Mucosa of stomach (tissue), 1 donor: ENCODE results near the gene FAM216A.

Experiments
- H3K27me3 ChIP-seq: one replicate; pipeline ENCODE4 v1.7.0; 2013; ENCODE audit warnings: mild to moderate bottlenecking, low read length; ENCODE audit not compliant: control insufficient read depth, insufficient read depth
- H3K36me3 ChIP-seq: one replicate; pipeline ENCODE4 v1.7.0; 2013; ENCODE audit warnings: low read length; ENCODE audit not compliant: control insufficient read depth, insufficient read depth
- H3K4me1 ChIP-seq: one replicate; pipeline ENCODE4 v1.7.0; 2013; ENCODE audit warnings: mild to moderate bottlenecking, low read length; ENCODE audit not compliant: control insufficient read depth, insufficient read depth
- H3K4me3 ChIP-seq: one replicate; pipeline ENCODE4 v1.7.0; 2013; ENCODE audit warnings: low read length
- H3K9ac ChIP-seq: one replicate; pipeline ENCODE4 v1.7.0; 2013; ENCODE audit warnings: mild to moderate bottlenecking, low read length, moderate library complexity
- H3K9me3 ChIP-seq: one replicate; pipeline ENCODE4 v1.7.0; 2013; ENCODE audit warnings: mild to moderate bottlenecking, low read length, moderate library complexity; ENCODE audit not compliant: control insufficient read depth
- donor health status: Pancreatic carcinoma.

The FAM216A gene

DNA sequence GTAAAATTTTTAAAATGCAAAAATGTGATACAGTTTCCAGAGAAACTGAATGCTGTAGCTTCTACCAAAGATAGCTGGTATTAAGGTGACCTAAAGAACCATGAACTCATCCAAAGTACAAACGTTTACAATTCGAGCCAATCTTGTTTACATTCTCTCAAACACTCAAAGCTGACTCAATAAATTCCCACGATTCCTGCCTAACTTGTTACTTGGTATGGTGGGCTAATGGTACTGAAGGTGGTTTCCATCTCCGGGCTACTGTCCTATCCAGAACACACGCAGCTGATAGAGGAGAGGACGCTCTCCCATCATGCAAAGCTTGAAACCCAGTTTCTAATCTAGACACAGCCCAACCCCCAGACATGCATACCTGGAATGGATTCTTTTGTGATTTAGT, 65.0 kb downstream of the FAM216A start:
- H3K4me3 ChIP-seq, result no peak overlapping the region
- no peaks in the 10 kb centered on the region for H3K27me3 ChIP-seq
- no peak overlapping the region for H3K9ac ChIP-seq
- peaks cover 12% of the 10 kb centered on the region for H3K4me1 ChIP-seq
- no peaks in the 10 kb centered on the region for H3K9me3 ChIP-seq
- no peaks in the 10 kb centered on the region for H3K36me3 ChIP-seq

GRCh38 chr12:110534811-110535210, 66.2 kb downstream of the FAM216A start:
- no peak overlapping the region for H3K9ac ChIP-seq
- H3K36me3 ChIP-seq, result no peaks in the 10 kb centered on the region
- H3K9me3 ChIP-seq, result no peaks in the 10 kb centered on the region
- H3K27me3 ChIP-seq, result no peaks in the 10 kb centered on the region
- H3K4me1 ChIP-seq, result peaks cover 19% of the 10 kb centered on the region
- no peak overlapping the region for H3K4me3 ChIP-seq

GRCh38 chr12:110536834-110537604, 68.4 kb downstream of the FAM216A start:
- Histone ChIP-seq H3K4me1 (peaks cover 19% of the 10 kb centered on the region), H3K4me3 (no peak overlapping the region), H3K27me3 (no peaks in the 10 kb centered on the region), H3K9ac (no peak overlapping the region), H3K36me3 (no peaks in the 10 kb centered on the region), H3K9me3 (no peaks in the 10 kb centered on the region)

DNA sequence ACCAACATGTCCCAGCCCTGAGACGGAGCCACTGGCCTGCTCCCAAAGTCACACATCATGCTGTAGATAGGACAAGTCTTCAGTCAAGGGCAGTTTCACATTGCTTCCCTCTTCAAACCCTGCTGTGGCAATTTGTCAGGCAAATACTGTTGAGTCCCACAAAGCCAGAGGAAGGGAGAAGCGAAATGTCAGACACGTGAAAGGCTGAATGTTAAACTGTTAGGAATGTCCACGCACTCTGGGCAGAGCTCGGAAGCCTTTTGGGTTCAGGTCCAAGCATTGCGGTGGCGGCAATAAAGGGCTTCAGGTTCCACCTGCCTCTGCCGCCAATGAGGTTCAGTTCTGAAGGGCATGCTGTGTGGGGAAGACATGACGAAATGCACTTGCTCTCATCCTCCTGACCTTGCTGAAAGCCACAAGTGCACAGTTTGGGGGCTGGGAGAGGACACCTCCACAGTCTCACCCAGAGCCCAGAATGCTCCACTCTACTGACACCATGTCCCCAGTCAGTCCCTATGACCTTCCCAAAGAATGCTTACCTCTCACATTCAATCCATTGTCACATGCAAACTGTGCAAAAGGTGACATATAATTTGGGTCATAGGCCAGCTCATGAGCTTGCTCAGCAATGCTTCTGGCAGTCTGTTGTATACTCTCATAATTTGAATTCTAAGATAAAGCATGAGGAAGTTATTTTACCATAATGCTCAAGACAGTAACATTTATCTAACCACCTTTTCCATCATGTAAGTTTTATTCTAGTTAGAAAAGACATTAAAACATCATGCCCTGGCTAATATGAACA, 69.2 kb downstream of the FAM216A start:
- peaks cover 22% of the 10 kb centered on the region for H3K4me1 ChIP-seq
- no peaks in the 10 kb centered on the region for H3K27me3 ChIP-seq
- H3K9me3 ChIP-seq, result no peaks in the 10 kb centered on the region
- H3K36me3 ChIP-seq, result no peaks in the 10 kb centered on the region
- no peak overlapping the region for H3K9ac ChIP-seq
- H3K4me3 ChIP-seq, result no peak overlapping the region

GRCh38 chr12:110538869-110539622, 70.4 kb downstream of the FAM216A start:
- no peaks in the 10 kb centered on the region for H3K36me3 ChIP-seq
- H3K9me3 ChIP-seq, result no peaks in the 10 kb centered on the region
- H3K4me3 ChIP-seq, result no peak overlapping the region
- H3K4me1 ChIP-seq, result peaks cover 34% of the 10 kb centered on the region
- no peak overlapping the region for H3K9ac ChIP-seq
- H3K27me3 ChIP-seq, result no peaks in the 10 kb centered on the region
